Measurements from ENCODE around the gene AIFM1.

The AIFM1 gene

DNA sequence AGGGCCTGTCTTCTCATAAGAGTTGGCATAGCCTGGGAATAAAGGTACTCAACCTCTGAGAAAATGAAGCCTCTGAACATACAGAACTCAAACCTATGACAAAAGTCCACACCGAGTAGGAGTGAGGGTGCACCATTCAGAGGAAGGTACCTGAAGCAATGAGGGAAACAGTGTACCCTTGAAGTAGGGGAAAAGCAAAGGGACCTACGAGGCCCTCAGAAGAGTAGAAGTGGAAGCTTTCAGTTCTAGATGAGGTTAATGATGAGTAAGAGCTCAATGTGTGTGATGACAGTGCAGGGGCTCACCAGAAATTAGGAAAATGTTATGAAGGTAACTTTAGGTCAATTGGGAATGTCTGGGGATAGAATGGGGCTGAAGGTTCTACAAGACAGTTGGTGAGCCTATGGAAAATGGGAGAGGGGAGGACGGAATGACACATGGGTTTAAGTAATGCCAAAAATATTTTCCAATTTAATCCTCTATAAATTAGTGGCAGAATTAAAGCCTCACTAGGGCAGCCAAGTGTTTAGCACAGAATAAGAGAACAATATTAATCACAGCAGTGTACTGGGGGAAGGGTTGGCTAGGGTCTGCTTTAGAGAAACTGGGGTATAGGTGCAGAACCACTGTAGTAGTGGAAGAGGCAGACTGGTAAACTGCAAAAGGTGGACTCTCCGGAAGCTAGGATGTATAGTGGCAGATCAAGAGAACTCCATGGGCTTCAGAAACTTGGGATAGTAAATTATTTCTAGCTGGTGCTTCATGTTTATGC, 46.0 kb upstream of the AIFM1 start:
- no peak for DNase-seq
- H3K27me3 ChIP-seq (replicated peaks; ENCODE audit: insufficient read depth, low read length): no peaks in the 10 kb centered on the region
- no peak overlapping the region for H3K27ac ChIP-seq (ENCODE audit: low read length)

DNA sequence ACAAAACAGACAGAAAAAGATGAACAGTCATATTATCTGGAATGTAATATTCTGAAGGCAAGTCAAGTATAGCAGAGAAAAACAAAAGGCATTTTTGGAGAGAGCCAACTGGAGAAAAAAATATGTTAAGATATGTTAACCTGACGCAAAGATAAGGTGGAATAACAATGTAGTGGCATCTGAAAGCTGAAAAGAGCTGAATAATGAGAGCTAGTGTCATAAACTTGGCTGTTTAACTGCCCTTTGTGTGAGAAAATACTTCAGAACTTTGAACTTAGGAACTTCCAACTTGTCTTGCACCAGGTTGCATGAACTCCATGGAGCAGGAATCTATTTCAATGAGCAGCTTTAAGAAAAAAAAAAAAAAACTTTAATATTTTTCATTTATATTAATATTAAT, 39.0 kb upstream of the AIFM1 start:
- H3K4me3 ChIP-seq (ENCODE audit: low read length): no peak overlapping the region
- no peaks in the 10 kb centered on the region for H3K36me3 ChIP-seq (replicated peaks; ENCODE audit: insufficient read depth, low read length)
- no peaks in the 10 kb centered on the region for H3F3A ChIP-seq (ENCODE audit: insufficient read depth, low read length)
- H3K9me2 ChIP-seq (replicated peaks; ENCODE audit: insufficient read depth, low read length): no peaks in the 10 kb centered on the region
- no peak for TF ChIP-seq EZH2 (optimal IDR thresholded peaks at IDR 0.05; ENCODE audit: low read depth, low read length)
- TF ChIP-seq CTCF (IDR thresholded peaks at IDR 0.05; ENCODE audit: low read length): no peak
- no peak for TF ChIP-seq EZH2phosphoT487 (IDR thresholded peaks at IDR 0.05; ENCODE audit: low read length)
- H3K4me1 ChIP-seq (ENCODE audit: low read length): no peaks in the 10 kb centered on the region
- no peaks in the 10 kb centered on the region for H3K79me2 ChIP-seq (ENCODE audit: low read length)
- no peak overlapping the region for H3K27ac ChIP-seq (ENCODE audit: low read length)
- H3K9ac ChIP-seq (ENCODE audit: low read length): no peak overlapping the region
- DNase-seq: no peak
- no peaks in the 10 kb centered on the region for H3K27me3 ChIP-seq (replicated peaks; ENCODE audit: insufficient read depth, low read length)
- no peak overlapping the region for H2AFZ ChIP-seq (ENCODE audit: low read length)
- no peaks in the 10 kb centered on the region for H4K20me1 ChIP-seq (ENCODE audit: insufficient read depth, low read length)
- H3K9me3 ChIP-seq (replicated peaks; ENCODE audit: insufficient read depth, low read length): no peaks in the 10 kb centered on the region
- no peak overlapping the region for H3K4me2 ChIP-seq (ENCODE audit: low read depth, low read length)

More for the DNA sequence above, 46.0 kb upstream of the AIFM1 start:
- Histone ChIP-seq H3K36me3 (replicated peaks; ENCODE audit: insufficient read depth, low read length) (no peaks in the 10 kb centered on the region), H3K4me3 (ENCODE audit: low read length) (no peak overlapping the region), H3K79me2 (ENCODE audit: low read length) (no peaks in the 10 kb centered on the region), H2AFZ (ENCODE audit: low read length) (no peak overlapping the region), H3K4me2 (ENCODE audit: low read depth, low read length) (no peak overlapping the region), H3K4me1 (ENCODE audit: low read length) (no peaks in the 10 kb centered on the region), H3K9me3 (replicated peaks; ENCODE audit: insufficient read depth, low read length) (no peaks in the 10 kb centered on the region), H3K9me2 (replicated peaks; ENCODE audit: insufficient read depth, low read length) (no peaks in the 10 kb centered on the region), H3F3A (ENCODE audit: insufficient read depth, low read length) (no peaks in the 10 kb centered on the region), H4K20me1 (ENCODE audit: insufficient read depth, low read length) (no peaks in the 10 kb centered on the region), H3K9ac (ENCODE audit: low read length) (no peak overlapping the region)
- TF ChIP-seq EZH2 (optimal IDR thresholded peaks at IDR 0.05; ENCODE audit: low read depth, low read length) (no peak), CTCF (IDR thresholded peaks at IDR 0.05; ENCODE audit: low read length) (no peak), EZH2phosphoT487 (IDR thresholded peaks at IDR 0.05; ENCODE audit: low read length) (no peak)

- TF ChIP-seq CTCF (IDR thresholded peaks at IDR 0.05; ENCODE audit: low read length) (no peak), EZH2phosphoT487 (IDR thresholded peaks at IDR 0.05; ENCODE audit: low read length) (no peak), EZH2 (optimal IDR thresholded peaks at IDR 0.05; ENCODE audit: low read depth, low read length) (no peak)
- H3K4me2 ChIP-seq (ENCODE audit: low read depth, low read length): no peak overlapping the region
- H4K20me1 ChIP-seq (ENCODE audit: insufficient read depth, low read length): no peaks in the 10 kb centered on the region
- no peaks in the 10 kb centered on the region for H3K9me3 ChIP-seq (replicated peaks; ENCODE audit: insufficient read depth, low read length)
- H3F3A ChIP-seq (ENCODE audit: insufficient read depth, low read length): no peaks in the 10 kb centered on the region
- no peaks in the 10 kb centered on the region for H3K27me3 ChIP-seq (replicated peaks; ENCODE audit: insufficient read depth, low read length)
- no peak overlapping the region for H2AFZ ChIP-seq (ENCODE audit: low read length)
- H3K9me2 ChIP-seq (replicated peaks; ENCODE audit: insufficient read depth, low read length): no peaks in the 10 kb centered on the region
- H3K79me2 ChIP-seq (ENCODE audit: low read length): no peaks in the 10 kb centered on the region
- H3K4me1 ChIP-seq (ENCODE audit: low read length): 0 out of 2 replicates have a peak, but pooled peaks cover 4% of the 10 kb centered on the region
- H3K9ac ChIP-seq (ENCODE audit: low read length): no peak overlapping the region
- no peak overlapping the region for H3K27ac ChIP-seq (ENCODE audit: low read length)
- no peak overlapping the region for H3K4me3 ChIP-seq (ENCODE audit: low read length)
- H3K36me3 ChIP-seq (replicated peaks; ENCODE audit: insufficient read depth, low read length): no peaks in the 10 kb centered on the region
- no peak for DNase-seq
Observed at GRCh38 chrX:130197464-130197863, 31.8 kb upstream of the AIFM1 start.

Measured in MM.1S (cell line).